Glutamatergic neuron (in vitro differentiated cells): ENCODE measurements around the gene CCKAR. TPM values are rescaled to one million over a fixed set of nuclear protein-coding genes. Genes with fewer than 3 reads are reported as not detected.
"Not testable (repeated sequence)": the region's sequence is repeated elsewhere in the genome, so short reads cannot be mapped to it uniquely, and the experiment has no call there.

Experiments
- DNase-seq: peaks from one replicate; pipeline ENCODE4 v3.0.0; 2022
- H3K27ac Mint-ChIP-seq: one replicate; pipeline ENCODE4 v1.8.0; 2020; ENCODE audit warnings: mild to moderate bottlenecking, mixed read lengths, inconsistent platforms; ENCODE audit not compliant: unreplicated experiment
- H3K27me3 Mint-ChIP-seq: one replicate; pipeline ENCODE4 v1.8.0; 2020; ENCODE audit warnings: mild to moderate bottlenecking, moderate library complexity, mixed read lengths, inconsistent platforms; ENCODE audit not compliant: unreplicated experiment
- H3K36me3 Mint-ChIP-seq: one replicate; pipeline ENCODE4 v1.8.0; 2020; ENCODE audit warnings: mild to moderate bottlenecking, mixed read lengths, inconsistent platforms; ENCODE audit not compliant: unreplicated experiment
- H3K4me1 Mint-ChIP-seq: one replicate; pipeline ENCODE4 v1.8.0; 2020; ENCODE audit warnings: mild to moderate bottlenecking, low read depth, mixed read lengths, inconsistent platforms; ENCODE audit not compliant: unreplicated experiment
- H3K4me3 Mint-ChIP-seq: one replicate; pipeline ENCODE4 v1.8.0; 2020; ENCODE audit warnings: mild to moderate bottlenecking, mixed read lengths, inconsistent platforms; ENCODE audit not compliant: unreplicated experiment
- H3K9me3 Mint-ChIP-seq: one replicate; pipeline ENCODE4 v1.8.0; 2020; ENCODE audit warnings: mild to moderate bottlenecking, moderate library complexity, mixed read lengths, inconsistent platforms; ENCODE audit not compliant: unreplicated experiment
- total RNA-seq: library from RNA; stranded (reverse); fragmentation: NEBNext Ultra II Directional; extraction: Animal tissue kit (Norgen Biotek cat#: 25700); gene quantifications from one replicate; pipeline ENCODE4 v1.2.1, GENCODE V29; 2021; ENCODE audit not compliant: unreplicated experiment
- TF ChIP-seq, protein P1 (sequence below): fragments of 200-600 bp; sonication (generic); IDR thresholded peaks from one replicate; pipeline ENCODE4 v1.5.0; 2021; ENCODE audit not compliant: partially characterized antibody, unreplicated experiment

CCKAR gene
- total RNA-seq, 1 donor from 2014 or later: not detected

DNA sequence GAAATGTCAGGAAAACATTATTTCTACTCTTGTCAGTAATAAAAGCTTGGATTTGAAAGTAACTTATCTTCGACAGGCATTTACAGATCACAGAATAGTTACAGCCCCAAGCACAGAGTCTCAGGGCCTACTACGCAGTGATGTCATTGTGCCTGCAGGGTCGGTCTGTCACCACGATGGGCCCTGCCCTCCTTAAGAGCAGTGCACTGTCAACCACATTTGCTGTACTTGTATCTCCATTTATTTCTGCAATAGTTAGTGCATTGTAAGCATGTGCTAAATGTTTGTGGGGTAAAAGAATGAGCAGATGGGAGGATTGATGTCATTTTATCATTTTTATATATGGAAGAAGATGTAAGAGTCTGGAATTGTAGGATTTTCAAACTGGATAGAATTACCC is 13.6 kb upstream of the CCKAR start:
- H3K4me3 Mint-ChIP-seq: no peak overlapping the region
- peaks cover 1% of the 10 kb centered on the region for H3K27me3 Mint-ChIP-seq
- no peaks in the 10 kb centered on the region for H3K4me1 Mint-ChIP-seq
- H3K36me3 Mint-ChIP-seq: peaks cover 12% of the 10 kb centered on the region
- no peak overlapping the region for H3K27ac Mint-ChIP-seq
- DNase-seq: no peak
- TF ChIP-seq, protein P1, sequence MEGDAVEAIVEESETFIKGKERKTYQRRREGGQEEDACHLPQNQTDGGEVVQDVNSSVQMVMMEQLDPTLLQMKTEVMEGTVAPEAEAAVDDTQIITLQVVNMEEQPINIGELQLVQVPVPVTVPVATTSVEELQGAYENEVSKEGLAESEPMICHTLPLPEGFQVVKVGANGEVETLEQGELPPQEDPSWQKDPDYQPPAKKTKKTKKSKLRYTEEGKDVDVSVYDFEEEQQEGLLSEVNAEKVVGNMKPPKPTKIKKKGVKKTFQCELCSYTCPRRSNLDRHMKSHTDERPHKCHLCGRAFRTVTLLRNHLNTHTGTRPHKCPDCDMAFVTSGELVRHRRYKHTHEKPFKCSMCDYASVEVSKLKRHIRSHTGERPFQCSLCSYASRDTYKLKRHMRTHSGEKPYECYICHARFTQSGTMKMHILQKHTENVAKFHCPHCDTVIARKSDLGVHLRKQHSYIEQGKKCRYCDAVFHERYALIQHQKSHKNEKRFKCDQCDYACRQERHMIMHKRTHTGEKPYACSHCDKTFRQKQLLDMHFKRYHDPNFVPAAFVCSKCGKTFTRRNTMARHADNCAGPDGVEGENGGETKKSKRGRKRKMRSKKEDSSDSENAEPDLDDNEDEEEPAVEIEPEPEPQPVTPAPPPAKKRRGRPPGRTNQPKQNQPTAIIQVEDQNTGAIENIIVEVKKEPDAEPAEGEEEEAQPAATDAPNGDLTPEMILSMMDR: no peak
- peaks cover 3% of the 10 kb centered on the region for H3K9me3 Mint-ChIP-seq

DNA sequence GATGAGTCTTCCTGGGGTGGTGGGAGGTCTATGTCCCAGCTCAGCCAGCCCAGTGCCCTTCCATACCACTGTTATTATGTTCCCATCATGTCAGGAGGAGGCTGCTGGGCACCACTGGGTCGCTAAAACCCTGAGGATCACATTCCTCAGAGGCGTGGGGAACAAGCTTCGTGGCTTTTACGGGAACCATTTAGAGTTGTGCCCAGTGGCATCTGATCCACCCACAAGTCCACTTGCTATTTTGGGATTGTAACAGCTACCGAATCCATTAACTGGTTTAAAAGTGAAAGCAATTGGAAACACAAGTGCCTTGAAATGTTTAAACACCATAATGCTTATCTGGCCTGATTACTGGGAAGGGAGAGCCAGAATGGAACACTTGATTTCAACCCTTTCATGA is 13.1 kb upstream of the CCKAR start:
- TF ChIP-seq, protein P1: no peak
- DNase-seq: no peak
- Mint-ChIP-seq H3K4me3 (no peak overlapping the region), H3K9me3 (peaks cover 3% of the 10 kb centered on the region), H3K27ac (no peak overlapping the region), H3K4me1 (no peaks in the 10 kb centered on the region), H3K36me3 (peaks cover 12% of the 10 kb centered on the region), H3K27me3 (peaks cover 1% of the 10 kb centered on the region)

DNA sequence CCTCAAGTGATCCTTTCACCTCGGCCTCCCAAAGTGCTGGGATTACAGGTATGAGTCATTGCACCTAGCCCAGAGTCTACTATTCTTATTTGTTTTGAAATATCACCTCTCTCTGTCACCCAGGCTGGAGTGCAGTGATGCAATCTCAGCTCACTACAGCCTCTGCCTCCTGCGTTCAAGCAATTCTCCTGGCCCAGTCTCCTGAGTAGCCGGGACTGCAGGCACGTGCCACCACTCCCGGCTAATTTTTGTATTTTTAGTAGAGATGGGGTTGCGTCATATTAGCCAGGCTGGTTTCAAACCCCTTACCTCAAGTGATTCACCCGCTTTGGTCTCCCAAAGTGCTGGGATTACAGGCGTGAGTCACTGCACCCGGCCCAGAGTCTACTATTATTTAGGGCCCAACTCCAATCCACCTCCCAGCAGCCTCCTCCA is 10.3 kb upstream of the CCKAR start:
- peaks cover 12% of the 10 kb centered on the region for H3K36me3 Mint-ChIP-seq

DNA sequence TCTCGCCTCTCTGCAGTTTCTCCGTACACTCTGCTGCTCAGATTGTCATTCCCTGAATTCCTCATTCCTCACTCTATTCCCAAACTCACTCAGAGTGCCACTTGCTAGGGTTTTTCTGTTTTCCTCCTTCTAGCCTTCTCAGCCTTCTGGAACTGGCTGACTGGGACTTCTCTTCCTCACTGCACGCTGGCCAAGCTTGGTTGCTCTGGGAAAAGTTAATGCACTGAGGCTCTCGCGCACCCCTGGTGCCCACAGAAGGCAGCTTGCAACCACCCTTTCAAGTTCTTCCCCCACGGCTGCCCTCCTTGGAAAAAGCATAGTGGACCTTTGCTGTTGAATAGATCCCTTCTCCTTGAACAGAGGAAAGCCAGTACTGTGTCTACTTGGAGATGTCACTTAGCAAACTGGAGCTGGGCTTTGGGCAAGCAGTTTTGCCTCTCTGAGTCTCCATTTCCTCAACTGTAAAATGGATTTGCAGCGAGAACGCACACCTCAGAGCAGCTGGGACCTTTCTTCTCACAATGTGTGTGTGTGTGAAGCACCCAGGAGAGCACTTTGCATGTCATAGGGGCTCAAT is 6.0 kb upstream of the CCKAR start:
- DNase-seq: no peak
- no peaks in the 10 kb centered on the region for H3K4me1 Mint-ChIP-seq
- TF ChIP-seq, protein P1: no peak
- H3K27ac Mint-ChIP-seq: no peak overlapping the region
- H3K4me3 Mint-ChIP-seq: no peak overlapping the region
- H3K9me3 Mint-ChIP-seq: peaks cover 2% of the 10 kb centered on the region
- H3K27me3 Mint-ChIP-seq: peaks cover 2% of the 10 kb centered on the region
- peaks cover 5% of the 10 kb centered on the region for H3K36me3 Mint-ChIP-seq

More for the DNA sequence above, 10.3 kb upstream of the CCKAR start:
- not testable (repeated sequence) for H3K4me1 Mint-ChIP-seq, H3K27ac Mint-ChIP-seq, H3K27me3 Mint-ChIP-seq, H3K4me3 Mint-ChIP-seq, DNase-seq, H3K9me3 Mint-ChIP-seq

DNA sequence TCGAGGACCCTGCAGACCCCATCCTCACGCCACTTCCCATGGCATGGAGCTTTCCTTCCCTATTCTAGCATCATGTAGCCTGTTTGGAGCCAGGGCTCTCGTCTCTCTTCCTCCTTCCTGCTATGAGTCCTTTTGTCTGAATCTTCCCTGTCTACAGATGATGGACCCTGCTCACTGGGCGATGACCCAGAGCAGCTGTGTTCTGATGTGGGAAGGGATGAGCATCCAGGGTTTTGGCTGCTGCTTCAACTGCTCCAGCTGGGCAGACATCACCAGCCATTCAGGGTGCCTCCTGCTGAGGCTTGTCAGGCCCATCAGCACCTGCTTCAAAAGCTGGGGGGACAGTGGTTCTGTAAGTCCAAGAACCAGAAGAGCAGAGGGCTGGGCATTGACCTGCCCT is 3.2 kb upstream of the CCKAR start:
- no peak for DNase-seq
- peaks cover 2% of the 10 kb centered on the region for H3K9me3 Mint-ChIP-seq

More for the DNA sequence above, 3.2 kb upstream of the CCKAR start:
- Mint-ChIP-seq H3K27ac (no peak overlapping the region), H3K36me3 (no peaks in the 10 kb centered on the region), H3K27me3 (peaks cover 2% of the 10 kb centered on the region), H3K4me3 (no peak overlapping the region), H3K4me1 (no peaks in the 10 kb centered on the region)
- TF ChIP-seq, protein P1: no peak
